Activated T-cell treated with anti-CD3 and anti-CD28 coated beads, Interleukin-2, amount 50 U/mL, for 4 hours (primary cell): ENCODE measurements around the gene APBA1. TPM values are rescaled to one million over a fixed set of nuclear protein-coding genes. Genes with fewer than 3 reads are reported as not detected.

Experiments
- ATAC-seq, 2 donors: fragments of 200-7000 bp; cut with Tn5 transposase; one replicate each; pipeline ENCODE4 v1.10.0; 2021
- DNase-seq: peaks from one replicate; pipeline ENCODE4 v3.0.0-alpha.2; 2020
- H3K27me3 Mint-ChIP-seq: one replicate; pipeline ENCODE4 v1.8.0; 2021; ENCODE audit warnings: low read depth, mixed read lengths
- H3K36me3 Mint-ChIP-seq: one replicate; pipeline ENCODE4 v1.8.0; 2022; ENCODE audit warnings: mixed read lengths; ENCODE audit not compliant: insufficient read depth
- H3K4me1 Mint-ChIP-seq: one replicate; pipeline ENCODE4 v1.8.0; 2021; ENCODE audit warnings: low read depth, mixed read lengths
- H3K4me3 Mint-ChIP-seq: one replicate; pipeline ENCODE4 v1.8.0; 2021; ENCODE audit warnings: mild to moderate bottlenecking, moderate library complexity, mixed read lengths
- H3K9me3 Mint-ChIP-seq: one replicate; pipeline ENCODE4 v1.8.0; 2021; ENCODE audit warnings: mixed read lengths
- total RNA-seq, 3 donors: library from RNA; stranded (reverse); gene quantifications; one replicate each; pipeline ENCODE4 v1.2.1, GENCODE V29; 2021

APBA1 gene
- total RNA-seq, 3 donors from 2014 or later, result 0.05 to 0.11 (median 0.05) TPM

DNA sequence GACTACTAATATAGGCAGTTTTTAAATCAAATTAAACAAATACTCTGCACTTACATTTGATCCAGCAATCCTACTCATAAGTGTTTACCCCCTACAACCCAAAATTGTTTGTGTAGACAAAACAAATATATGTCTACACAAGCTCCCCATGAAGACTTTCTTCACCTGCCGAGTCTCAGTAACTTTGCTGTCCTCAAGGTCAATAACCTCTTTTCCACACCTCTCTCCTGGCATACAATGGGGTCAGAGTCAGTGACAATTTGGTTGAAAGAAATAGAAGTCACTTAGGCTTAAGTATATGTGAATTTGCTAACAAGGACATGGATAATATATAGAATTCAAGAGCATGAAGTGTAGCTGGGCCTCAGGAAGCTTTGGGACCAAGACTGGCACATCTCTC is 29.1 kb downstream of the APBA1 start:
- ATAC-seq (no peak), DNase-seq (no peak)
- no peaks in the 10 kb centered on the region for H3K27me3 Mint-ChIP-seq
- H3K4me1 Mint-ChIP-seq, result no peaks in the 10 kb centered on the region
- H3K36me3 Mint-ChIP-seq, result no peaks in the 10 kb centered on the region
- H3K9me3 Mint-ChIP-seq, result no peaks in the 10 kb centered on the region
- no peak overlapping the region for H3K4me3 Mint-ChIP-seq

DNA sequence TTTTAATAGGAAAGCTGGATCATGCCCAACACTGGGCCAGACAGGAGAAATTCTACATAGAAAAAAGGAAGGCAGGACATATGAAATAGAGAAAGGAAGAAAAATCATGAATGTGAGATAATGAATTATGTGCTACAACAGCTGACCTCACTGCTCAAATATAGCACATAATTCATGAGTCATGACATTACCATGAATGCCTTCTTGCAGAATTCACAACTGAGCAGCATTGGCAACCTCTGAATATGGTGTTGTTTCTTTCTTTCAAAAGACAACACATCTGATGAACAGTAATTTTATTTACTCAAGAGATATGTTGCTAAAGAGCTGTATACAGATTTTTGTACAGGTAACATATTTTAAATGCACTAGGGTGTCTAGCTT is 34.4 kb downstream of the APBA1 start:
- H3K4me1 Mint-ChIP-seq, result no peaks in the 10 kb centered on the region
- H3K4me3 Mint-ChIP-seq, result no peak overlapping the region
- no peak for ATAC-seq
- no peaks in the 10 kb centered on the region for H3K9me3 Mint-ChIP-seq
- DNase-seq, result no peak
- peaks cover 9% of the 10 kb centered on the region for H3K27me3 Mint-ChIP-seq
- no peaks in the 10 kb centered on the region for H3K36me3 Mint-ChIP-seq

DNA sequence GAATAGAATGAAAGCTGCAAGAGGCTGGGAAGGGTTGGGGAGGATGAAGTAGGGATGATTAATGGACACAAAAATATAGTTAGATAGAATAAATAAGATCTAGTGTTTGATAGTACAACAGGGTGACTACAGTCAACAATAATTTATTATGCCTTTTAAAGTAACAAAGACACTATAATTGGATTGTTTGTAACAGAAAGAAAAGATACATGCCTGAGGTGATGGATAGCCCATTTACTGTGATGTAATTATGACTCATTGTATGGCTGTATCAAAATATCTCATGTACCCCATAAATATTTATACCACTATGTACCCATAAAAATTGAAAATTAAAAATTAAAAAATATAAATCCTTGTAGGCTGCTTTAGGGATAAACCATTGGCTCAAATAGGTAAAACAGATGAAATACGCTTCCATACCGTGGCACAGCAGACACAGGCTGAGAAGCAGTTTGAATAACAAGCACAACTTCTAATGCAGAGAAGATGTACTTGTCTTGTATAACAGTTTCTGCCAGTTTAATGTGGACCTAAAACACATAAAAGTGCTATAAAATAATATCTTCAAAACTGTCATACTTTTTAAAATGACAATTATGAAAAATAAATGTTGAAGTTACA is 34.9 kb downstream of the APBA1 start:
- H3K27me3 Mint-ChIP-seq, result peaks cover 11% of the 10 kb centered on the region
- no peaks in the 10 kb centered on the region for H3K4me1 Mint-ChIP-seq
- H3K9me3 Mint-ChIP-seq, result no peaks in the 10 kb centered on the region
- no peak overlapping the region for H3K4me3 Mint-ChIP-seq
- DNase-seq, result no peak
- no peak for ATAC-seq
- no peaks in the 10 kb centered on the region for H3K36me3 Mint-ChIP-seq

DNA sequence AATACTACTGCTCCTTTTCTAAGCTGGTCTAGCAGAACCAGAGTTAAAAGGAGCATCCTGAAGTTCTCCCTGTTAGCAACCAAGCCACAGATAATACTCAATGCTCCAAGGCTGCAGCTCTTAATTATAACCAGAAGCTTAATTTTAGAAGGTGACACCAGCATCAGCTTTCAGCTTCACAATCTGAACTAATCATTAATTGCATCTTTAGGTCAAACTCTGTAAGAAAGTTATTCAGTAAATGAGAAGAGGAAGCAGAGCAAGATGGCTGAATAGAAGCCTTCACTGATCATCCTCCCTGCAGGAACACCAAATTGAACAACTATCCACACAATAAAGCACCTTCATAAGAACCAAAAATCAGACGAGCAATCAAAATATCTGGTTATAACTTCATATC is 38.5 kb downstream of the APBA1 start:
- ATAC-seq (no peak), DNase-seq (no peak)
- Mint-ChIP-seq H3K36me3 (no peaks in the 10 kb centered on the region), H3K4me3 (no peak overlapping the region), H3K9me3 (no peaks in the 10 kb centered on the region), H3K27me3 (peaks cover 11% of the 10 kb centered on the region), H3K4me1 (no peaks in the 10 kb centered on the region)

DNA sequence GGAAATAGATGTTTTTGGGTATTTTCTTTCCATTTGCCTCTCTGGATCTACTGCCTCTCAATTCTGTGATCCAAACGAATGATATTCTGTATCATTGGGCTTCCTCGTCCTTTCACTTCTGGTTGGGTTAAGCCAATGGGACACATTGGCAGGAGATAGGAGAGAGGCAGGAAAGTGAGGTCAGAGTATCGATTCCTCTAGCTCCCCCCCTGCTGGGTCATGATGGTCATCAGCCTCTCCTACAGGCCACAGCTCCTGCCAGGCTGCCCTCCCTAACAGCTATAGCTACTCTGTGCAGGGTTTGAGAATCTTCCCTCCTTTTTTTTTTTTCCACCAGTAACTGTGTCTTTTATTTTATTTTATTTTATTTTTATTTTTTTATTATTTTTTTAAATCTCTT is 39.4 kb downstream of the APBA1 start:
- no peaks in the 10 kb centered on the region for H3K4me1 Mint-ChIP-seq
- ATAC-seq (no peak), DNase-seq (no peak)
- H3K9me3 Mint-ChIP-seq, result no peaks in the 10 kb centered on the region
- H3K27me3 Mint-ChIP-seq, result peaks cover 14% of the 10 kb centered on the region
- H3K4me3 Mint-ChIP-seq, result no peak overlapping the region
- H3K36me3 Mint-ChIP-seq, result no peaks in the 10 kb centered on the region

DNA sequence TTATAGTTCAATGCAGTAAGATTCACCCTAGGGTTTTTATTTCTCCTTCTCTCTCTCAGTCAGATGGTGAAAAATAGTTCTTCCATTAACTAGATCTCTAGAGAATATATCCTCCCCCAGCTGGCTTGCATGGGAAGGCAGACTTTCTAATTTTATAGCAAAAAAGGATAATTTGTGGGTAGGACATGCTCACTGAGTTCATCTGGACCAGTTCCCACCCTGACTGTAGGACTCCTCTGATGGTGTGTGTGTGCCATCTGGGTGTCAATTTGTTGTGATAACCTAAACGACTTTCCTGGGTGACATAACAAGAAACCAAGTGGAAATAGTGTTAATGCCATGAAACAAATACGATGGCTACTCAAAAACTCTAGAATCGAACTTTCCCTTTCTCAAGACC is 44.9 kb downstream of the APBA1 start:
- Mint-ChIP-seq H3K9me3 (no peaks in the 10 kb centered on the region), H3K36me3 (no peaks in the 10 kb centered on the region), H3K4me1 (no peaks in the 10 kb centered on the region), H3K4me3 (no peak overlapping the region), H3K27me3 (peaks cover 11% of the 10 kb centered on the region)
- no peak for ATAC-seq
- DNase-seq, result no peak

DNA sequence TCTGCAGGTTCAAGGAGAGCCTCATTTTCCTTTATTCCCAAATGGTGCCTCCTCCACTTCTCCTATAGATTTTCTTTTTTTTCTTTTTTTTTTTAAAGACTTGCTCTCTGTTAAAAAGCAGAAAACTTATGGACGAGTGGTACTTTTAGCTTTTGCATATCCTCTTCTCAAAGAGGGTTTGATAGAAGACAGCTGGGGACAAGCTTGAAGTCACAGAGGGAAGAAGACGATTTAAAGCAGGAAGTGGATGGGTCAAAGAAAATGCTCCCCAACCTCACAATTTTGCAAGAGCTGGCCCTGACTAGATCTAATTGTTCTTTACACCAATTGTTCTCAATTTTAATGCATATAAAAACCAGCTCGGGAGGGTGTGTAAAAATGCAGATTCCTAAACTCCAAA is 48.9 kb downstream of the APBA1 start:
- H3K4me3 Mint-ChIP-seq, result no peak overlapping the region
- no peak for DNase-seq
- H3K9me3 Mint-ChIP-seq, result no peaks in the 10 kb centered on the region
- peaks cover 13% of the 10 kb centered on the region for H3K27me3 Mint-ChIP-seq
- H3K36me3 Mint-ChIP-seq, result no peaks in the 10 kb centered on the region
- no peaks in the 10 kb centered on the region for H3K4me1 Mint-ChIP-seq
- no peak for ATAC-seq

DNA sequence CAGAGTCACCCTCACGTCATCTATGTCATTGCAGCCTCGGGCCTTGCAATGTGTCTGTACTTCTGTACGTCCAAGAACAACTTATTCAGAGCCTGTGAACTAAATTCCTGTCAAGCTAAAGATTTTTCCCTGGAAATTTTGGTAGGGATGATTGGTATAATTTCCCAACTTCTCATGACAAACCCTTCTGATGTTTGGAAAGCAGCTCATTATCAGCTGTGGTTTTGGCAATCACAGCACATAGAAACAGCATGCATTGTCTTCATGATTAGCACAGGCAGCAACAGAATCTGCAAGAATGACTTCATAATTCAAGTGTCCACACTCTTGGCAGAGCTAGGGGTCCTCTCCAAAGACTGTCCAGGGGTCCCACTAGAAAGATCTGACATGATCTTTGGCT is 49.5 kb downstream of the APBA1 start:
- Mint-ChIP-seq H3K4me1 (no peaks in the 10 kb centered on the region), H3K9me3 (no peaks in the 10 kb centered on the region), H3K4me3 (no peak overlapping the region), H3K27me3 (peaks cover 9% of the 10 kb centered on the region), H3K36me3 (no peaks in the 10 kb centered on the region)
- no peak for DNase-seq
- ATAC-seq, result no peak

DNA sequence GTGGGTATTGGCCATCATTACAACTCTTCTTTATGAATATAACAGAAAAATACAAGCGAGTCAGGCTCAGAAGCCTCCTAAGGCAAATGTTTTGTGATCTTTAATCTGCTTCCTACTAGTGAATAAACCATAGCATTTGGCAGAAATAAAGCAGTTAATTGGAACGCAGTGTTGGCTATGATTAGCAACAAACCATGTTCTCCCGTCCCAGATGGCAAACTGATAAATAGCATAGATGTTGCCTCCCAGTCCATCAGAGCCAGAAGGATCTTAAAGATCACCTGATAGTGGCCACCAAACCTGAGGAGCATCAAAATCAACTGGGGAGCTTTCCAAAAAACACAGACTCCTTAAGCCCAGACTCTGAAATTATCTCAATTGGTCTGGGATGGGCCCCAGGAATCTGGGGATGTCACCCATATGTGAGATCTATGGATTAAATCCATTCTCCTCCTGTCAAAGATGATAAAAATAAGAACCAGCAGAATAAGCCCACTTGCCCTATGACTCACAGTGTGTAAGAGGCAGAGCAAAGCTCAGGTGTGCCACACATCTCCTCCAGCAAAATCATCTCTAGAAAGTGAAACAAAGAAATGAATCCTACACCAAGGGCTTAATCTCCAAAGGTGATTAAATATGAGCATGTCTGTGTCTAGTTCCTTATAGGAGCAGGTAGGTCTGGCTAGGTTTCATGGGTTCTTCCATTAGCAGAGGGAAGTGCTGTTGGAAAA is 50.3 kb downstream of the APBA1 start:
- Mint-ChIP-seq H3K36me3 (no peaks in the 10 kb centered on the region), H3K9me3 (no peaks in the 10 kb centered on the region), H3K4me1 (no peaks in the 10 kb centered on the region), H3K27me3 (peaks cover 6% of the 10 kb centered on the region), H3K4me3 (no peak overlapping the region)
- no peak for DNase-seq
- no peak for ATAC-seq

DNA sequence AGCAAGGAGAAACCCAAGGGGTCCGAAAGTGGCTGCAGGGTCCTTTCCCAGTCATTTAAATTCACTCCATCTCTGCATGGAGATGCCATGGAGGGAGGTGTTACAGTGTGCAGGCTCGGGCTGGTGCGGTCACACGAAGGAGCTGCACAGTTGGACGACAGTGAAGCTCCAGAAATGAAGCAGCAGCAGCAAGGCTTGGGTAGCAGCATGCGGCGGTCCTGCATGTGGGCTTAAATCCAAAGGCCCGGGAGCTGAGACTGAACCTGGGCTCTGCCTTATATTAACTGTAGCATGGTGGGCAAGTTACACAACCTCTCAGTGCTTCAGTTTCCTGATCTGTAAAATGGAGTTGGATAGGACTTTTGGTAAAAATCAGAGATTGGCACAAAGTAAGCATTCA is 51.4 kb downstream of the APBA1 start:
- DNase-seq (no peak), ATAC-seq (no peak)
- Mint-ChIP-seq H3K4me3 (no peak overlapping the region), H3K4me1 (no peaks in the 10 kb centered on the region), H3K9me3 (no peaks in the 10 kb centered on the region), H3K36me3 (no peaks in the 10 kb centered on the region), H3K27me3 (peaks cover 8% of the 10 kb centered on the region)

DNA sequence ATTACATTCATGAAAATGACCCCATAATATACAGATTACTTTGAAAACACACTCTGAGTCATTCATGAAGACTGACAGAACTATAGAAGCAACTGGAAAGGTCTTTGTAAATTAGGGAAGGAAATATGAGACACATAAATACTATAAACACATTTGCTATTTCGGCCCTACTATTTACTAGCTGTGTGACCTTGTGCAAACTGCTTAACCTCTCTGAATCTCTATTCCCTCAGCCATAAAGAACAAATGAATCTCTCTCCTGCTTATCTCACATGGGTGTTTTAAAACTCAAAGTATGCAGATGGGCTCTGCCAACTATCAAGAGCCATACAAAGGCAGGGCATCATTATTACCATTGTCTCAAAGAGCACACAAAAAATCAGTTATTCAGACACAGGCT is 52.9 kb downstream of the APBA1 start:
- H3K4me3 Mint-ChIP-seq, result no peak overlapping the region
- ATAC-seq (no peak), DNase-seq (no peak)
- no peaks in the 10 kb centered on the region for H3K36me3 Mint-ChIP-seq
- no peaks in the 10 kb centered on the region for H3K4me1 Mint-ChIP-seq
- peaks cover 4% of the 10 kb centered on the region for H3K27me3 Mint-ChIP-seq
- no peaks in the 10 kb centered on the region for H3K9me3 Mint-ChIP-seq

DNA sequence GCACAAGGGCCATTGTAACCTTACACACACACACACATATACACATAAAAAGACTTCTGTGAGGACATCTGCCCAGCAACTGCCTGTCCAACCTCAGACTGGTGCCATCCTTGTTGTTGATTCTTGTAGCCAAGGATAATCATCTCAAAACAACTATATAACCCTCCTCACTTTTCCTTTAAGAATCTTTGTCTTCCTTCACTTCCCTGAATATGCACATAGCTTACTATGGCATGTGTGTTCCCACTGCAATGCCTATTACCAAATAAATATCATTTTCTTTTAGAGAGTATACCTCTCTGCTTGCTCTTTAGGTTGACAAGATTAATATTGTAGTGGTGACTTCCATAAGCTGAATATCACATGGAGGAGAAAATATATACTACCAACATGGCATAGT is 55.2 kb downstream of the APBA1 start:
- Mint-ChIP-seq H3K27me3 (peaks cover 4% of the 10 kb centered on the region), H3K36me3 (no peaks in the 10 kb centered on the region), H3K4me1 (no peaks in the 10 kb centered on the region), H3K4me3 (no peak overlapping the region), H3K9me3 (no peaks in the 10 kb centered on the region)
- no peak for ATAC-seq
- DNase-seq, result no peak

DNA sequence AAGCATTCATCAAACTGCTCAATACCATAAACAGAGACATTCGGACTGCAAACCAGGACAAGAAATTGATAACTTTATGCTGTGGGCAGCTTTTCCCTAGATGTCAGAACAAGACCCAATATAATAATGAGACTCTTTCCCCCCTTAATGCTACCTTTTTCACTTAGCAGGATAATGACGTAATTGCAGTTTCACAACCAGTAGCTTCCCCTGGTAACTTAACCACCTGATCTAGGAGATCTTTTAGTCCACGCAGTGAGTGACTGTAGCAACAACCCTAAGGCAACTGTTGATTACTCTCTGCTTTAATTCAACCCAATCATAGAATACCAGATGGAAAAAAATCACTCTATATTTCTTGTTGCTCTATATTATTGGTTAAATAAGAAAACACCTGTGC is 56.3 kb downstream of the APBA1 start:
- Mint-ChIP-seq H3K36me3 (no peaks in the 10 kb centered on the region), H3K4me3 (no peak overlapping the region), H3K27me3 (peaks cover 4% of the 10 kb centered on the region), H3K9me3 (no peaks in the 10 kb centered on the region), H3K4me1 (no peaks in the 10 kb centered on the region)
- no peak for DNase-seq
- no peak for ATAC-seq

DNA sequence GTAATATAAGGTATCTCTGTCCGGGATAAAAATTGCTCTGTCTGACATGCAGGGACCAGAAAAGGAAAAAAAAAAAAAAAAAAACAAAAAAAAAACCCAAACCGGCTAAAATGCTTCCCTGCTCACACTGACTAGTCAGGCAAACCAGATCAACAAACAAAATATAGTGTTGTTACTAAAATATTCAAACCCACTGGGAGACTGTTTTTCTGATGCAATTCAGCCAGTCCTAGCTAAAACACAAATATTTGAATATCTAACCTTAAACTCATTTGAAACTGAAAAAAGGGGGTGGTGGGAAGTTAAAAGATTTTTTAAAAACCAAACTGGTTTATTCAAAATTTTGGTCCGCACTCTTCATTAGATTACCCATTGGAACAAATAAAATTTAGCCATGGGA is 61.0 kb downstream of the APBA1 start:
- Mint-ChIP-seq H3K4me1 (no peaks in the 10 kb centered on the region), H3K27me3 (peaks cover 8% of the 10 kb centered on the region), H3K4me3 (no peak overlapping the region), H3K9me3 (peaks cover under 1% of the 10 kb centered on the region), H3K36me3 (no peaks in the 10 kb centered on the region)
- no peak for DNase-seq
- ATAC-seq, result no peak

DNA sequence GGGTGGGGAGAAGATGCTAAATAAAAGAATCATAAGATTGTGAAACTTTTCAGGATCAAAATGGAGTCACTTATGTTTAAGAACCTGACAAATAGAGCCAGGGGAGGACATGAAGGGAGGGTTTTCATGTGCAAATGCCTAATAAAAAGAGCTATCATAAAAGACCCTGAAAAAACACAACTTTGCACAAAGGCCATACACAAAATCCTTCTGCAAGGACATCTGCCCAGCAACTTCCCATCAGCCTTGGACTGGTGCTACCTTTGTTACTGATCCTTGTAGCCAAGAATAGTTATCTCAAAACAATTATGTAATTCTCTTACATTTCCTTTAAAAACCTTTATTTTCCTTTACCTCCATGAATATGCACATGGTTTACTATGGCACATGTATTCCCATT is 63.0 kb downstream of the APBA1 start:
- Mint-ChIP-seq H3K4me1 (no peaks in the 10 kb centered on the region), H3K4me3 (no peak overlapping the region), H3K9me3 (peaks cover 3% of the 10 kb centered on the region)

More for the DNA sequence above, 63.0 kb downstream of the APBA1 start:
- ATAC-seq (no peak), DNase-seq (no peak)
- Mint-ChIP-seq H3K27me3 (peaks cover 6% of the 10 kb centered on the region), H3K36me3 (no peaks in the 10 kb centered on the region)
